GM21723 (cell line): ENCODE data around the gene FTO.

Experiments used
- ATAC-seq: cut with Tn5 transposase; IDR thresholded peaks from one replicate; pipeline ENCODE4 v1.9.1; 2021; ENCODE audit warnings: mild to moderate bottlenecking, moderate library complexity; ENCODE audit not compliant: unreplicated experiment

Gene FTO

GRCh38 chr16:54102888-54103866 is 399.2 kb downstream of the FTO start:
- ATAC-seq, result no peak

GRCh38 chr16:54106057-54106456 is 402.1 kb downstream of the FTO start:
- ATAC-seq, result no peak

- ATAC-seq, result no peak
Observed at GRCh38 chr16:54107583-54108202, 403.7 kb downstream of the FTO start.

- ATAC-seq, result no peak
Observed at GRCh38 chr16:54110016-54110981, 406.3 kb downstream of the FTO start.

- no peak for ATAC-seq
Observed at GRCh38 chr16:54112451-54113206, 408.7 kb downstream of the FTO start.

- no peak for ATAC-seq
Observed at GRCh38 chr16:54115558-54115957, 411.6 kb downstream of the FTO start.

GRCh38 chr16:54116124-54116655 is 412.2 kb downstream of the FTO start:
- ATAC-seq, result no peak

- ATAC-seq, result no peak
Observed at GRCh38 chr16:54118846-54119245, 414.9 kb downstream of the FTO start.

- no peak for ATAC-seq
Observed at GRCh38 chr16:54120846-54121480, 417.0 kb downstream of the FTO start.

- ATAC-seq, result no peak
Observed at GRCh38 chr16:54121539-54122295, 417.8 kb downstream of the FTO start.

GRCh38 chr16:54123766-54124165 is 419.8 kb downstream of the FTO start:
- ATAC-seq, result no peak

- ATAC-seq, result no peak
Observed at GRCh38 chr16:54125751-54126655, 422.0 kb downstream of the FTO start.

GRCh38 chr16:54126907-54127306 is 423.0 kb downstream of the FTO start:
- no peak for ATAC-seq

GRCh38 chr16:54128629-54129234 is 424.8 kb downstream of the FTO start:
- no peak for ATAC-seq

GRCh38 chr16:54129810-54130209 is 425.9 kb downstream of the FTO start:
- no peak for ATAC-seq

GRCh38 chr16:54135361-54136275 is 431.7 kb downstream of the FTO start:
- ATAC-seq, result no peak
